A549 (cell line): Measurements from ENCODE around the gene SLC29A2. TPM values are rescaled to one million over a fixed set of nuclear protein-coding genes. Genes with fewer than 3 reads are reported as not detected.
A peak's percentile ranks its signal among the peaks of the same experiment; 100 is the strongest.
"Not testable (repeated sequence)": the region's sequence is repeated elsewhere in the genome, so short reads cannot be mapped to it uniquely, and the experiment has no call there.

Source experiments
- ATAC-seq, 2 experiments: fragments of 200-7000 bp in 1 of 2; fragments of >200 bp in 1 of 2; cut with Nextera tagmentation in 1 of 2; cut with Tn5 transposase in 1 of 2; 3 replicates each; pipeline versions ENCODE4 v1.8.0 to v1.9.1; 2018 to 2020; ENCODE audit warnings: mild to moderate bottlenecking in 1 of 2, moderate library complexity in 1 of 2
- CTCF ChIA-PET: fragments of 300-600 bp; sonication (Branson Sonifier 250); formaldehyde crosslinking; extraction: SDS; loops from one replicate; lab custom pipeline; 2021; ENCODE audit warnings: antibody characterized with exemption, inconsistent platforms; lab: Yijun Ruan, JAX
- POLR2A ChIA-PET: fragments of 350-600 bp; formaldehyde crosslinking; extraction: SDS; loops from one replicate; lab custom pipeline; 2021; ENCODE audit warnings: antibody characterized with exemption, inconsistent platforms; lab: Yijun Ruan, JAX
- DNase-seq, 2 experiments: peaks; one replicate each; pipeline versions ENCODE4 v3.0.0 to v3.0.0-alpha.2; 2011 to 2016; ENCODE audit warnings: low read depth in 1 of 2, low spot score in 1 of 2
- FAIRE-seq: peaks from 2 replicates; lab custom pipeline; 2011; peaks lifted over from hg19 to GRCh38; lab: Jason Lieb, UNC
- H3K27ac ChIP-seq, 2 experiments: fragments of >200 bp; sonication (Bioruptor Twin); formaldehyde crosslinking; 3 replicates each; pipeline ENCODE4 v1.5.1; 2016 to 2017
- H3K4me1 ChIP-seq: fragments of >200 bp; sonication (Bioruptor Twin); formaldehyde crosslinking; 3 replicates; pipeline ENCODE4 v1.6.1; 2016
- H3K4me2 ChIP-seq: fragments of >200 bp; sonication (Bioruptor Twin); formaldehyde crosslinking; 3 replicates; pipeline ENCODE4 v1.6.1; 2016
- H3K4me3 ChIP-seq: fragments of >200 bp; sonication (Bioruptor Twin); formaldehyde crosslinking; 3 replicates; pipeline ENCODE4 v1.5.1; 2016
- H3K9me3 ChIP-seq: fragments of >200 bp; sonication (Bioruptor Twin); formaldehyde crosslinking; 3 replicates; pipeline ENCODE4 v1.6.1; 2016
- BHLHE40 ChIP-seq: IDR thresholded peaks from 2 replicates; pipeline ENCODE4 v1.6.1; 2012; ENCODE audit warnings: low read depth, low read length, inconsistent platforms
- CEBPB ChIP-seq, 2 experiments: fragments of >200 bp in 1 of 2; sonication (Bioruptor Twin) in 1 of 2; formaldehyde crosslinking in 1 of 2; IDR thresholded peaks; 2 replicates each; pipeline ENCODE4 v1.6.1; 2012 to 2016
- CHD4 ChIP-seq: fragments of 200-600 bp; sonication (generic); IDR thresholded peaks from 2 replicates; pipeline ENCODE4 v1.6.1; 2016; ENCODE audit warnings: antibody characterized with exemption, mild to moderate bottlenecking, borderline replicate concordance
- EHMT2 ChIP-seq: fragments of 200-600 bp; sonication (generic); IDR thresholded peaks from 2 replicates; pipeline ENCODE4 v1.6.1; 2016; ENCODE audit warnings: antibody characterized with exemption, low read depth, mild to moderate bottlenecking, moderate library complexity
- EP300 ChIP-seq, 2 experiments: fragments of >200 bp; sonication (Bioruptor Twin); formaldehyde crosslinking; IDR thresholded peaks; 2 replicates in 1 of 2; 3 replicates in 1 of 2; pipeline ENCODE4 v1.6.1; 2016 to 2017
- HDAC2 ChIP-seq: fragments of 200-600 bp; sonication (generic); IDR thresholded peaks from 2 replicates; pipeline ENCODE4 v1.6.1; 2016
- HOXA7 ChIP-seq: fragments of 250-450 bp; sonication (Bioruptor Pico); IDR thresholded peaks from 2 replicates; pipeline ENCODE4 v1.5.0; 2020; ENCODE audit warnings: mild to moderate bottlenecking, moderate library complexity
- HOXB13 ChIP-seq: fragments of 250-450 bp; sonication (Bioruptor Pico); IDR thresholded peaks from 2 replicates; pipeline ENCODE4 v1.5.0; 2020; ENCODE audit warnings: low read depth, mild to moderate bottlenecking, moderate library complexity
- HOXB5 ChIP-seq: fragments of 250-450 bp; sonication (Bioruptor Pico); IDR thresholded peaks from 2 replicates; pipeline ENCODE4 v1.5.0; 2020; ENCODE audit warnings: mild to moderate bottlenecking, moderate library complexity
- JUN ChIP-seq, 2 experiments: fragments of >200 bp; sonication (Bioruptor Twin); formaldehyde crosslinking; IDR thresholded peaks; 2 replicates in 1 of 2; 3 replicates in 1 of 2; pipeline ENCODE4 v1.6.1; 2016 to 2017
- JUNB ChIP-seq: fragments of >200 bp; sonication (Bioruptor Twin); formaldehyde crosslinking; IDR thresholded peaks from 2 replicates; pipeline ENCODE4 v1.6.1; 2016
- MYC ChIP-seq: IDR thresholded peaks from 2 replicates; pipeline ENCODE4 v1.6.1; 2012; ENCODE audit warnings: mild to moderate bottlenecking, inconsistent platforms, low read length, improper control_type of control experiment, borderline replicate concordance
- NPAS2 ChIP-seq: fragments of 250-450 bp; sonication (Bioruptor Pico); IDR thresholded peaks from 2 replicates; pipeline ENCODE4 v1.8.0; 2022; ENCODE audit warnings: mild to moderate bottlenecking, moderate library complexity, borderline replicate concordance
- POLR2A ChIP-seq: IDR thresholded peaks from 2 replicates; pipeline ENCODE4 v1.6.1; 2012; ENCODE audit warnings: mild to moderate bottlenecking, low read length
- POLR2AphosphoS2 ChIP-seq: conservative IDR thresholded peaks from 2 replicates; pipeline ENCODE4 v1.6.1; 2012; ENCODE audit warnings: low read length, improper control_type of control experiment, inconsistent platforms
- RAD21 ChIP-seq, 2 experiments: fragments of >200 bp in 1 of 2; sonication (Bioruptor Twin) in 1 of 2; formaldehyde crosslinking in 1 of 2; IDR thresholded peaks in 1 of 2; conservative IDR thresholded peaks in 1 of 2; 2 replicates in 1 of 2; 3 replicates in 1 of 2; pipeline ENCODE4 v1.6.1; 2012 to 2018; ENCODE audit warnings: inconsistent platforms in 1 of 2
- RARB ChIP-seq: fragments of 250-450 bp; sonication (Bioruptor Pico); IDR thresholded peaks from 2 replicates; pipeline ENCODE4 v1.8.0; 2021; ENCODE audit warnings: mild to moderate bottlenecking, moderate library complexity
- RCOR1 ChIP-seq: fragments of 150-350 bp; IDR thresholded peaks from 2 replicates; pipeline ENCODE4 v1.6.1; 2014; ENCODE audit warnings: antibody characterized with exemption, low read length, low read depth
- RFX5 ChIP-seq: fragments of 450-650 bp; IDR thresholded peaks from 2 replicates; pipeline ENCODE4 v1.7.1; 2014; ENCODE audit warnings: antibody characterized with exemption, mild to moderate bottlenecking, moderate library complexity
- SMC3 ChIP-seq: fragments of >200 bp; sonication (Bioruptor Twin); formaldehyde crosslinking; IDR thresholded peaks from 3 replicates; pipeline ENCODE4 v1.6.1; 2018; ENCODE audit warnings: inconsistent platforms
- ZC3H11A ChIP-seq: fragments of 450-650 bp; IDR thresholded peaks from 2 replicates; pipeline ENCODE4 v1.6.1; 2014; ENCODE audit warnings: antibody characterized with exemption, mild to moderate bottlenecking
- ZFP36 ChIP-seq: fragments of 450-650 bp; IDR thresholded peaks from 2 replicates; pipeline ENCODE4 v1.6.1; 2014; ENCODE audit warnings: borderline replicate concordance; ENCODE audit not compliant: partially characterized antibody
- WGBS: methylation state at CpG from one replicate; pipeline ENCODE4 v1.1.6; 2017; ENCODE audit errors: missing lambda C conversion rate; 5-methylcytosine and 5-hydroxymethylcytosine counted together
- polyA plus RNA-seq, 4 experiments: library from polyadenylated mRNA; depleted of rRNA in 3 of 4; stranded (reverse); fragments of >200 nt; fragmentation: RNase III in 1 of 4; extraction: RNeasy Plus Mini Kit Qiagen cat#74134 plus additional on column Dnase treatment in 1 of 4; gene quantifications; 2 replicates in 3 of 4; 3 replicates in 1 of 4; pipeline ENCODE4 v1.2.3, GENCODE V29; 2011 to 2017
- TF ChIP-seq, protein P1 (sequence below): fragments of 200-600 bp; sonication (generic); IDR thresholded peaks from 2 replicates; pipeline ENCODE4 v1.6.1; 2016; ENCODE audit warnings: antibody characterized with exemption, mild to moderate bottlenecking, moderate library complexity
- TF ChIP-seq, protein P2 (sequence below): fragments of >200 bp; sonication (Bioruptor Twin); formaldehyde crosslinking; IDR thresholded peaks from 3 replicates; pipeline ENCODE4 v1.5.1; 2016
- TF ChIP-seq, protein P3 (sequence below): IDR thresholded peaks from 2 replicates; pipeline ENCODE4 v1.6.1; 2012
- TF ChIP-seq, protein P4 (sequence below): fragments of 450-650 bp; IDR thresholded peaks from 2 replicates; pipeline ENCODE4 v1.6.1; 2014; ENCODE audit warnings: antibody characterized with exemption

SLC29A2 gene
- polyA plus RNA-seq, 2 of the 4 experiments (the other 2 are of a cell fraction), result 2.6 to 7.6 TPM

DNA sequence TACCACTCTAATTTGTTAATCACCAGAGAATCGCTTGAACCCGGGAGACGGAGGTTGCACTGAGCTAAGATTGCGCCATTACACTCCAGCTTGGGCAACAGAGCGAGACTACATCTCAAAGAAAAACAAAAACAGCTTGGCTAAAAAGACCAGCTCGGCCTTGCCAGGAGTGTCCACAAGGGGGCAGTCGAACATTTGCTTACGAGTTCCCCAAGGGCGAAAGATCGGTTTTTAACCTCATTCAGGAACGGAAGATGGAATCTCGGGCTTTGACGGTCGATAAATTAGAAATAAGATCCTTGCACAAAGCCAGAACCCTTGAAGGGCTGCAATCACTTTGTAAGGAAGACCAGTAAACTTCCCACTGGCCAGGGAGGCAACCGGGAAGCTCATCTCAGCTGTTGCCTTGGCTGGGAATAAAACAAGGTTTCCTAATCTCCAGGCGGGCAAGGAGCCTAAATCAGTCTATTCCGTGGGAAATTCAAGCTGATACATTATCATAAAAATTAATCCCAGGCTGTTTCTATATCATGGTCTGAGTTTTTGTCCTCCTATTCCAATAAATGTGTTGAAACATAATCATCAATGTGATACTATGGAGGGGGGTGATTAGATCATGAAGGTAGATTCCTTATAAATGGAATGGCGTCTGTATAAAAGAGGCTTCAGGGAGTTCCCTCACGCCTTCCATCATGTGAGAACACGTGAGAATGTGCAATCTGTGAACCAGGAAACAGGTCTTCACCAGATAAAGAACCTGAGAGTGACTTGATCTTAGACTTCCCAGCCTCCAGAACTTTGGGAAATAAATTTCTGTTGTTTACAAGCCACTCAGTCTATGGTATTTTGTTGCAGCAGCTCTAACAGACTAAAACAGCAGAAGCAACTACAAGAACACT is 14.9 kb upstream of the SLC29A2 start:
- WGBS, result 6% methylated on average over 20 of the region's 20 CpGs
- Histone ChIP-seq H3K4me2 (peak overlapping the region; percentile 84), H3K27ac (peak overlapping the region in 1 of 2 experiments; percentile 44; a peak in 2 of 6 replicates), H3K4me1 (0 out of 3 replicates have a peak, but pooled peaks cover 3% of the 10 kb centered on the region), H3K9me3 (no peaks in the 10 kb centered on the region), H3K4me3 (peak overlapping the region; percentile 27; the same call in 2 of the 3 replicates)
- POLR2A ChIA-PET, result interaction anchor here (0.6 to 1.5 kb wide), 7 partner anchors 38 to 544 kb away, joined by 3 to 8 read pairs (median 3); partner anchors contain the start of genes RBM14, RBM4 and RBM4B
- TF ChIP-seq BHLHE40, result no peak
- TF ChIP-seq POLR2AphosphoS2, result no peak
- no peak for TF ChIP-seq POLR2A
- no peak for TF ChIP-seq JUNB
- TF ChIP-seq RCOR1, result no peak
- TF ChIP-seq, protein P1, sequence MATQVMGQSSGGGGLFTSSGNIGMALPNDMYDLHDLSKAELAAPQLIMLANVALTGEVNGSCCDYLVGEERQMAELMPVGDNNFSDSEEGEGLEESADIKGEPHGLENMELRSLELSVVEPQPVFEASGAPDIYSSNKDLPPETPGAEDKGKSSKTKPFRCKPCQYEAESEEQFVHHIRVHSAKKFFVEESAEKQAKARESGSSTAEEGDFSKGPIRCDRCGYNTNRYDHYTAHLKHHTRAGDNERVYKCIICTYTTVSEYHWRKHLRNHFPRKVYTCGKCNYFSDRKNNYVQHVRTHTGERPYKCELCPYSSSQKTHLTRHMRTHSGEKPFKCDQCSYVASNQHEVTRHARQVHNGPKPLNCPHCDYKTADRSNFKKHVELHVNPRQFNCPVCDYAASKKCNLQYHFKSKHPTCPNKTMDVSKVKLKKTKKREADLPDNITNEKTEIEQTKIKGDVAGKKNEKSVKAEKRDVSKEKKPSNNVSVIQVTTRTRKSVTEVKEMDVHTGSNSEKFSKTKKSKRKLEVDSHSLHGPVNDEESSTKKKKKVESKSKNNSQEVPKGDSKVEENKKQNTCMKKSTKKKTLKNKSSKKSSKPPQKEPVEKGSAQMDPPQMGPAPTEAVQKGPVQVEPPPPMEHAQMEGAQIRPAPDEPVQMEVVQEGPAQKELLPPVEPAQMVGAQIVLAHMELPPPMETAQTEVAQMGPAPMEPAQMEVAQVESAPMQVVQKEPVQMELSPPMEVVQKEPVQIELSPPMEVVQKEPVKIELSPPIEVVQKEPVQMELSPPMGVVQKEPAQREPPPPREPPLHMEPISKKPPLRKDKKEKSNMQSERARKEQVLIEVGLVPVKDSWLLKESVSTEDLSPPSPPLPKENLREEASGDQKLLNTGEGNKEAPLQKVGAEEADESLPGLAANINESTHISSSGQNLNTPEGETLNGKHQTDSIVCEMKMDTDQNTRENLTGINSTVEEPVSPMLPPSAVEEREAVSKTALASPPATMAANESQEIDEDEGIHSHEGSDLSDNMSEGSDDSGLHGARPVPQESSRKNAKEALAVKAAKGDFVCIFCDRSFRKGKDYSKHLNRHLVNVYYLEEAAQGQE, result no peak
- no peak for TF ChIP-seq EP300 (IDR thresholded peaks at IDR 0.05)
- TF ChIP-seq ZC3H11A, result no peak
- TF ChIP-seq HOXB13, result no peak
- TF ChIP-seq HDAC2, result no peak
- no peak for TF ChIP-seq ZFP36
- TF ChIP-seq CHD4, result no peak
- peak; percentile 65 for TF ChIP-seq SMC3
- TF ChIP-seq HOXA7 (CRISPR knock-in tag), result no peak
- TF ChIP-seq, protein P2, sequence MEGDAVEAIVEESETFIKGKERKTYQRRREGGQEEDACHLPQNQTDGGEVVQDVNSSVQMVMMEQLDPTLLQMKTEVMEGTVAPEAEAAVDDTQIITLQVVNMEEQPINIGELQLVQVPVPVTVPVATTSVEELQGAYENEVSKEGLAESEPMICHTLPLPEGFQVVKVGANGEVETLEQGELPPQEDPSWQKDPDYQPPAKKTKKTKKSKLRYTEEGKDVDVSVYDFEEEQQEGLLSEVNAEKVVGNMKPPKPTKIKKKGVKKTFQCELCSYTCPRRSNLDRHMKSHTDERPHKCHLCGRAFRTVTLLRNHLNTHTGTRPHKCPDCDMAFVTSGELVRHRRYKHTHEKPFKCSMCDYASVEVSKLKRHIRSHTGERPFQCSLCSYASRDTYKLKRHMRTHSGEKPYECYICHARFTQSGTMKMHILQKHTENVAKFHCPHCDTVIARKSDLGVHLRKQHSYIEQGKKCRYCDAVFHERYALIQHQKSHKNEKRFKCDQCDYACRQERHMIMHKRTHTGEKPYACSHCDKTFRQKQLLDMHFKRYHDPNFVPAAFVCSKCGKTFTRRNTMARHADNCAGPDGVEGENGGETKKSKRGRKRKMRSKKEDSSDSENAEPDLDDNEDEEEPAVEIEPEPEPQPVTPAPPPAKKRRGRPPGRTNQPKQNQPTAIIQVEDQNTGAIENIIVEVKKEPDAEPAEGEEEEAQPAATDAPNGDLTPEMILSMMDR, result peak; percentile 93
- TF ChIP-seq, protein P3, sequence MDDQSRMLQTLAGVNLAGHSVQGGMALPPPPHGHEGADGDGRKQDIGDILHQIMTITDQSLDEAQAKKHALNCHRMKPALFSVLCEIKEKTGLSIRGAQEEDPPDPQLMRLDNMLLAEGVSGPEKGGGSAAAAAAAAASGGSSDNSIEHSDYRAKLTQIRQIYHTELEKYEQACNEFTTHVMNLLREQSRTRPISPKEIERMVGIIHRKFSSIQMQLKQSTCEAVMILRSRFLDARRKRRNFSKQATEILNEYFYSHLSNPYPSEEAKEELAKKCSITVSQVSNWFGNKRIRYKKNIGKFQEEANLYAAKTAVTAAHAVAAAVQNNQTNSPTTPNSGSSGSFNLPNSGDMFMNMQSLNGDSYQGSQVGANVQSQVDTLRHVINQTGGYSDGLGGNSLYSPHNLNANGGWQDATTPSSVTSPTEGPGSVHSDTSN, result no peak
- no peak for TF ChIP-seq RARB (CRISPR knock-in tag)
- TF ChIP-seq RAD21 (conservative IDR thresholded peaks at IDR 0.05 in 1 of 2, IDR thresholded peaks at IDR 0.05 in 1 of 2), result peak; percentile 65 to 76; a peak in 4 of 5 replicates
- no peak for TF ChIP-seq MYC
- TF ChIP-seq NPAS2 (CRISPR knock-in tag), result no peak
- TF ChIP-seq RFX5, result no peak
- TF ChIP-seq JUN (IDR thresholded peaks at IDR 0.05), result no peak
- TF ChIP-seq, protein P4, sequence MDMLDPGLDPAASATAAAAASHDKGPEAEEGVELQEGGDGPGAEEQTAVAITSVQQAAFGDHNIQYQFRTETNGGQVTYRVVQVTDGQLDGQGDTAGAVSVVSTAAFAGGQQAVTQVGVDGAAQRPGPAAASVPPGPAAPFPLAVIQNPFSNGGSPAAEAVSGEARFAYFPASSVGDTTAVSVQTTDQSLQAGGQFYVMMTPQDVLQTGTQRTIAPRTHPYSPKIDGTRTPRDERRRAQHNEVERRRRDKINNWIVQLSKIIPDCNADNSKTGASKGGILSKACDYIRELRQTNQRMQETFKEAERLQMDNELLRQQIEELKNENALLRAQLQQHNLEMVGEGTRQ, result no peak
- TF ChIP-seq HOXB5 (CRISPR knock-in tag), result no peak
- no peak for TF ChIP-seq EHMT2
- TF ChIP-seq CEBPB (IDR thresholded peaks at IDR 0.05), result peak; percentile 73 to 88; a peak in 3 of 4 replicates
- DNase-seq (peak; percentile 41 to 89), FAIRE-seq (no peak), ATAC-seq (peak; percentile 72 to 84)
- CTCF ChIA-PET, result interaction anchor here (0.6 to 57.7 kb wide), 42 partner anchors 9 to 488 kb away, joined by 3 to 1614 read pairs (median 4); partner anchors contain the start of genes B4GAT1, BRMS1, DPP3 and MRPL11

DNA sequence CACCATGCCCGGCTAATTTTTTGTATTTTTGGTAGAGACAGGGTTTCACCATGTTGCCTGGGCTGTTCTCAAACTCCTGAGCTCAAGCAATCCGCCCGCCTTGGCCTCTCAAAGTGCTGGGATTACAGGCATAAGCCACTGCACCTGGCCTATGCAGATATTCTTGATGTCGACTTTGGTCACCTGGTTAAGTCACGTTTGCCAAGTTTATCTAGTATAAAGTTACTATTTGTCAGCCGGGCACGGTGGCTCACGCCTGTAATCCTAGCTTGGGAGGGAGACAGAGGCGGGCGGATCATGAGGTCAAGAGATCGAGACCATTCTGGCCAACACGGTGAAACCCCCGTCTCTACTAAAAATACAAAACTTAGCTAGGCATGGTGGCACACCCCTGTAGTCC is 12.8 kb upstream of the SLC29A2 start:
- not testable (repeated sequence) for DNase-seq

More for the DNA sequence above, 12.8 kb upstream of the SLC29A2 start:
- ATAC-seq, H3K4me3 ChIP-seq, H3K4me1 ChIP-seq, FAIRE-seq, POLR2A ChIA-PET, H3K4me2 ChIP-seq, H3K27ac ChIP-seq, H3K9me3 ChIP-seq: not testable (repeated sequence)
- WGBS, result 75% methylated on average over 13 of the region's 13 CpGs
- CTCF ChIA-PET, result interaction anchor here (0.7 to 57.7 kb wide), 6 partner anchors 10 to 131 kb away, joined by 3 to 1614 read pairs (median 20); partner anchors contain the start of genes B4GAT1, BRMS1, MRPL11 and NPAS4
